MM.1S (cell line): ENCODE data around the gene CASP10.

Source experiments
- EZH2 ChIP-seq: fragments of 300-600 bp; sonication (generic); optimal IDR thresholded peaks from 2 replicates; pipeline ENCODE3; 2017; ENCODE audit warnings: low read depth, mild to moderate bottlenecking, antibody characterized with exemption, low read length, mixed read lengths
- EZH2phosphoT487 ChIP-seq: fragments of 300-600 bp; sonication (generic); IDR thresholded peaks from 2 replicates; pipeline ENCODE4 v1.6.1; 2018; ENCODE audit warnings: antibody characterized with exemption, low read length
- TF ChIP-seq, protein P1 (sequence below): fragments of 300-600 bp; sonication (generic); IDR thresholded peaks from 2 replicates; pipeline ENCODE4 v1.5.1; 2016; ENCODE audit warnings: antibody characterized with exemption, low read length, mixed read lengths

DNA sequence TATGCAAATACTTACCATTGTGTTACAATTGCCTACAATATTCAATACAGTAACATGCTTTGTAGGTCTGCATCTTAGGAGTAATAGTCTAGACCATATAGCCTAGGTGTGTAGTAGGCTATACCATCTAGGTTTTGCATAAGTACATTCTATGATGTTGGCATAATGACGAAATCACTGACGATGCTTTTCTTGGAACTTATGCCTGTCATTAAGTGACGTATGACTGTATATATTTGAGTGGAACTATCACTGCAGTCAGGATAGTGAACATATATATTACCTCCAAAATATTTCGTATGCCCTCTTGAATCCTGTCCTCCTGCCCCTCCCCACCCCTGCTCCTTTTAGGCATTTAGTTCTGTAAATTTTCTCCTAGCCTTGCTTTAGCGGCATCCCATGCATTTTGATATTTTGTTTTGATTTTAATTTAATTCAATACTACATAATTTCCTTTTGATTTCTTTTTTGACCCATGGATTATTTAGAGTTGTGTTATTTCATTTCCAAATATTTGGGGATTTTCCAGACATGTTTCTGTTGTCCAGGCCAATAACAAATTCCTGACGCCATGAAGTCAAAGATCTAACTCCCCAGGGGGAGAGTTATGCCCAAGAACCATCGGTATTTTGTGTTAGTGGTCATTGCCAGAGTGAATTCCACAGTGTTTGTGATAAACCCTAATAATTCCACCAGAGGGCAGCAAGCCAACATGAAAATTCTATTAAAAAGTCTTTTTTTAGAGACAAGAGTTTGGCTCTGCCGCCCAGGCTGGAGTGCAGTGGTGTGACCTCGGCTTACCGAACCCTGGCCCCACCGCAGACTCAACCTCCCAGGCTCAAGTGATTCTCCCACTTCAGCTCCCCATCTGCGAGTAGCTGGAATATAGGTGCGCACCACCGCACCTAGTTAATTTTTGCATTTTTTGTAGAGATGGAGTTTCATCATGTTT is 53.2 kb downstream of the CASP10 start:
- TF ChIP-seq, protein P1, sequence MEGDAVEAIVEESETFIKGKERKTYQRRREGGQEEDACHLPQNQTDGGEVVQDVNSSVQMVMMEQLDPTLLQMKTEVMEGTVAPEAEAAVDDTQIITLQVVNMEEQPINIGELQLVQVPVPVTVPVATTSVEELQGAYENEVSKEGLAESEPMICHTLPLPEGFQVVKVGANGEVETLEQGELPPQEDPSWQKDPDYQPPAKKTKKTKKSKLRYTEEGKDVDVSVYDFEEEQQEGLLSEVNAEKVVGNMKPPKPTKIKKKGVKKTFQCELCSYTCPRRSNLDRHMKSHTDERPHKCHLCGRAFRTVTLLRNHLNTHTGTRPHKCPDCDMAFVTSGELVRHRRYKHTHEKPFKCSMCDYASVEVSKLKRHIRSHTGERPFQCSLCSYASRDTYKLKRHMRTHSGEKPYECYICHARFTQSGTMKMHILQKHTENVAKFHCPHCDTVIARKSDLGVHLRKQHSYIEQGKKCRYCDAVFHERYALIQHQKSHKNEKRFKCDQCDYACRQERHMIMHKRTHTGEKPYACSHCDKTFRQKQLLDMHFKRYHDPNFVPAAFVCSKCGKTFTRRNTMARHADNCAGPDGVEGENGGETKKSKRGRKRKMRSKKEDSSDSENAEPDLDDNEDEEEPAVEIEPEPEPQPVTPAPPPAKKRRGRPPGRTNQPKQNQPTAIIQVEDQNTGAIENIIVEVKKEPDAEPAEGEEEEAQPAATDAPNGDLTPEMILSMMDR: peak; percentile 67
- TF ChIP-seq EZH2 (no peak), EZH2phosphoT487 (no peak)
